Activated naive CD4-positive, alpha-beta T cell treated with anti-CD3 and anti-CD28 coated beads, Interleukin-2, amount 50 U/mL, for 72 hours (primary cell): ENCODE measurements around the gene KLB. TPM values are rescaled to one million over a fixed set of nuclear protein-coding genes. Genes with fewer than 3 reads are reported as not detected.
"Not testable (repeated sequence)": the region's sequence is repeated elsewhere in the genome, so short reads cannot be mapped to it uniquely, and the experiment has no call there.

Source experiments
- ATAC-seq, 2 donors: fragments of 150-1000 bp; cut with Tn5 transposase; 2 replicates each; pipeline ENCODE4 v1.10.0; 2021; ENCODE audit warnings: mild to moderate bottlenecking in 2 of 2, moderate library complexity in 2 of 2
- DNase-seq, 2 donors: peaks; one replicate each; pipeline ENCODE4 v3.0.0; 2021 to 2022; ENCODE audit warnings: low spot score in 2 of 2
- H3K27ac Mint-ChIP-seq, 2 donors: one replicate each; pipeline ENCODE4 v1.8.0; 2022; ENCODE audit warnings: mild to moderate bottlenecking in 2 of 2, mixed read lengths in 2 of 2
- H3K36me3 Mint-ChIP-seq, 2 donors: one replicate each; pipeline ENCODE4 v1.8.0; 2022; ENCODE audit warnings: mixed read lengths in 2 of 2
- H3K9me3 Mint-ChIP-seq, 2 donors: one replicate each; pipeline ENCODE4 v1.8.0; 2022; ENCODE audit warnings: mixed read lengths in 2 of 2
- total RNA-seq, 2 donors: library from RNA; stranded (reverse); gene quantifications; one replicate each; pipeline ENCODE4 v1.2.3, GENCODE V29; 2022

KLB gene
- total RNA-seq, 2 donors from 2014 or later, result not detected

DNA sequence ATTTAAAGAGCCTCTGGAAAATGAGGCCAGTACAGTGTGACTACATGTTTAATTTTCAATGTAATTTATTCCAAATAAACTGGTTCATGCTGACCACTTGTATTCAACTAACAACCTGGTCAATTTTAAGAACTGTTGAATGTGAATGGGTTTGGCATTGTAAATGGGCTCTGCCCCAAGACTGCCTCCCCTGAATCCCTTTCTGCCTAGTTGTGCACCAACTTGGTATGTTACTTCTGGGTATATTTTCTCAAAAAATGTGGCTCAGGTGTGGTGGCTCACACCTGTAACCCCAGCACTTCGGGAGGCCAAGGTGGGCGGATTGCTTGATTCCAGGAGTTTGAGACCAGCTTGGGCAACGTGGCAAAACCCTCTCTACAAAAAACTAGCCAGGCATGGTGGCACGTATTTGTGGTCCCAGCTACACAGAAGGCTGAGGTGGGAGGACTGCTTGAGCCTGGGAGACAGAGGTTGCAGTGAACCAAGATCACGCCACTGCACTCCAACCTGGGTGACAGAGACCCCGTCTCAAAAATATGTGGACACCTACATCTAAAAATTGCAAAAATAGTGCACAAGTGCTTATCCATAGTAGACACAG, 44.8 kb downstream of the KLB start:
- H3K36me3 Mint-ChIP-seq, result peaks cover 28 to 47% of the 10 kb centered on the region in 2 donors
- no peaks in the 10 kb centered on the region for H3K9me3 Mint-ChIP-seq
- peak overlapping the region; percentile 41 to 86 for H3K27ac Mint-ChIP-seq
- DNase-seq, result no peak
- ATAC-seq, result no peak

- Mint-ChIP-seq H3K27ac (peak overlapping the region; percentile 41 to 86), H3K9me3 (no peaks in the 10 kb centered on the region), H3K36me3 (peaks cover 36 to 55% of the 10 kb centered on the region in 2 donors)
Observed at GRCh38 chr4:39452153-39452859, 45.6 kb downstream of the KLB start.

GRCh38 chr4:39452860-39453587, 46.3 kb downstream of the KLB start:
- DNase-seq, result no peak
- H3K9me3 Mint-ChIP-seq, result no peaks in the 10 kb centered on the region
- H3K36me3 Mint-ChIP-seq, result peaks cover 43 to 62% of the 10 kb centered on the region in 2 donors
- peak overlapping the region in 1 of 2 donors; percentile 41 for H3K27ac Mint-ChIP-seq
- ATAC-seq, result peak in 1 of 2 donors; percentile 20

More at GRCh38 chr4:39452153-39452859, 45.6 kb downstream of the KLB start:
- ATAC-seq (no peak), DNase-seq (no peak)

DNA sequence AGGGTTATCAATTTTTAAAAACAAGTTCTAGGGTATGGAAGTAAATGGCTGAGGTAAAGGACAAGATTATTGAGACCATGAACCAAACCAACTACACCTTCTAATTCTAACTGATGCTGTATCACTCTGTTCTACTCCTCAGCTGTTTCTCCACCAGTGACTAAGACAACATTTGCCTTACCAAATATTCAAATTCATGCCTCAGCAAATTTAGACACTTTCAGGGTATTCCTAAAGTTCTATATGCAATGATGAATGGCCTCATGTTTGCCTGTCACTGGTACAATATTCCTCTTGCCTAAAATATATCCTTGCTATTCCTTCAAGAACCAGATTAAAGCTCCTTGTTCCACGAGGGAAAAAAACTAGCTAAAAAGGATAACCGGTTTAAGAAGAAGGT, 47.0 kb downstream of the KLB start:
- peak overlapping the region in 1 of 2 donors; percentile 65 for H3K27ac Mint-ChIP-seq
- no peaks in the 10 kb centered on the region for H3K9me3 Mint-ChIP-seq
- H3K36me3 Mint-ChIP-seq, result peaks cover 51 to 69% of the 10 kb centered on the region in 2 donors
- DNase-seq (no peak), ATAC-seq (no peak)

- Mint-ChIP-seq H3K9me3 (no peaks in the 10 kb centered on the region), H3K36me3 (peaks cover 56 to 77% of the 10 kb centered on the region in 2 donors), H3K27ac (peak overlapping the region in 1 of 2 donors; percentile 44)
- no peak for DNase-seq
- ATAC-seq, result no peak
Observed at GRCh38 chr4:39455486-39455885, 48.8 kb downstream of the KLB start.

DNA sequence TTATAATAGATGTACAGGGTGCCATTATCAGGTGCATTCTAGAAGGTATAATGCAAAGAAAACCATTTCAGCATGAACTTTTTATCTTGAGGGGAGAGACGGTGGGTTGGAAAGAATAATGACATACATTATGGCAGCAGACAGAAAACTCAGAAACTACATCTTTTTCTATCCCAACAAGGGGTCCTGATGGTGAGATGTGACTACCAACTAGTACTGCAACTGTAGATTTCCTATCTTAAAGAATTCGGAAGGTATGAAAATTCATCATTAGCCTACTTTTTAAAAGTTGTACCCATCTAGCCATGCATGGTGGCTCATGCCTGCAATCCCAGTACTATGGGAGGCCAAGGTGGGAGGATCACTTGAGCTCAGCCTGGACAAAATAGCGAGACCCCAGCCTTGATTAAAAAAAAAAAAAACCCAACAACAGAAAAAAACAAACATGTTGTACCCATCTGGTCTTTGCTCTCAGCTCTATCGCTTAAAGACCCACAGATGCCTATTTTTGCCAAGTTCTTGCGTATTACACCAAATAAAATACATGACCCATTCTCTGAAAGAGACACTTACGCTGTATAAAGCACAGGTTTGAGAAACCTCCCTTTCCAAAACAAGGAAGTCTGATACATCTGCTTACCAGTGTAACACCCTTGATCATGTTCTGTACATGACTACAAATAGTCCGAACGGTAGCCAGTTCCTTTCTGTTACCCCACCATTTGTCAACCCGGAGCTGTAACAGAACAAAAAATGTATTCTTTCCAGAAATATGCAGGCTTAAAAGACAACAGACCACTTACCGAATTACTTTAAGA, 50.4 kb downstream of the KLB start:
- ATAC-seq (no peak), DNase-seq (no peak)
- Mint-ChIP-seq H3K9me3 (no peaks in the 10 kb centered on the region), H3K36me3 (peaks cover 51 to 72% of the 10 kb centered on the region in 2 donors), H3K27ac (peak overlapping the region; percentile 99)

GRCh38 chr4:39458161-39458504, 51.4 kb downstream of the KLB start:
- H3K9me3 Mint-ChIP-seq, ATAC-seq, DNase-seq: not testable (repeated sequence)
- peaks cover 42 to 64% of the 10 kb centered on the region in 2 donors for H3K36me3 Mint-ChIP-seq
- peak overlapping the region; percentile 99 for H3K27ac Mint-ChIP-seq

- no peaks in the 10 kb centered on the region for H3K9me3 Mint-ChIP-seq
- DNase-seq (peak; percentile 88 to 95), ATAC-seq (peak; percentile 92 to 93)
- H3K36me3 Mint-ChIP-seq, result peaks cover 36 to 64% of the 10 kb centered on the region in 2 donors
- peak within 1 kb of the TSS; percentile 99 for H3K27ac Mint-ChIP-seq
Observed at GRCh38 chr4:39458505-39459300, 52.0 kb downstream of the KLB start, which contains the start of the genes LIAS and RPL9. Gene LIAS (plus strand): TSS chr4:39459056. CDS start chr4:39459118, 62 bp downstream. Gene RPL9 (minus strand): TSS chr4:39458922. CDS start chr4:39458439, 483 bp downstream.

- DNase-seq, result no peak
- Mint-ChIP-seq H3K9me3 (no peaks in the 10 kb centered on the region), H3K27ac (peak overlapping the region in 1 of 2 donors; percentile 6), H3K36me3 (peaks cover 0 to 9% of the 10 kb centered on the region in 2 donors)
- ATAC-seq, result peak; percentile 40 to 76
Observed at GRCh38 chr4:39464886-39465501, 58.3 kb downstream of the KLB start.

DNA sequence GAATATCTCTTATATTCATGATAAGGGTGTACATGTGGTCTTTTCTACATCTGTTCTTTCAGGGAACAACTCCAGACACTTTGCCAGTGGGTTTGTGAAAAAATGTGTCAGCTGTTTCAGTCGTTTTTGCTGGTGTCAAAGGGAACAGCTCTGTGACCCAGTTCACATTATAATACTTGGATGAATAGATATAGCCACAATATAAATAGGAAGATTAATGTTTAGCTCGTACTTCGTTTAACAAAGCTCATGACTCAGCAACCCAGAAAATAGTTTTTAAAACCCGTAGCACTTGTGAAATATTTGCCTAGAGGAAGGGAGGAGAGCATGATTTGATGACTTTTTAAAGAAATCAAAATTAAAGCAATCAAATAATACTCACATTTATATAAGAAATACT, 60.0 kb downstream of the KLB start:
- ATAC-seq (no peak), DNase-seq (no peak)
- H3K36me3 Mint-ChIP-seq, result peaks cover 0 to 9% of the 10 kb centered on the region in 2 donors
- peak overlapping the region in 1 of 2 donors; percentile 55 for H3K27ac Mint-ChIP-seq
- no peaks in the 10 kb centered on the region for H3K9me3 Mint-ChIP-seq

DNA sequence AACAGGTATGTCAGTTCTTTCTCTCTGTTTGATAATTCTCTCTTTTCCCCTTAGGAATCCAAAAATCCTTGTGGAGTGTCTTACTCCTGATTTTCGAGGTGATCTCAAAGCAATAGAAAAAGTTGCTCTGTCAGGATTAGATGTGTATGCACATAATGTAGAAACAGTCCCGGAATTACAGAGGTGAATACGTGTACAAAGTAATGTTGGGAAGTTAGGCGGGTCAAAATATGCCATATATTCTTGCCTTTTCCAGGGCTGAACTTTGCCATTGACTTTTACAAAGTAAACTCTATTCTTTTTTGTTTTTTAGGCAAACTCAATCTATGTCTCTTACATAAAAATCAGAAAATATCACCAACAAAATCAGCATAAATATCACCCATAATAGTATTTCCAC, 60.7 kb downstream of the KLB start:
- Mint-ChIP-seq H3K27ac (no peak overlapping the region), H3K9me3 (no peaks in the 10 kb centered on the region), H3K36me3 (peaks cover 0 to 9% of the 10 kb centered on the region in 2 donors)
- no peak for ATAC-seq
- DNase-seq, result no peak

DNA sequence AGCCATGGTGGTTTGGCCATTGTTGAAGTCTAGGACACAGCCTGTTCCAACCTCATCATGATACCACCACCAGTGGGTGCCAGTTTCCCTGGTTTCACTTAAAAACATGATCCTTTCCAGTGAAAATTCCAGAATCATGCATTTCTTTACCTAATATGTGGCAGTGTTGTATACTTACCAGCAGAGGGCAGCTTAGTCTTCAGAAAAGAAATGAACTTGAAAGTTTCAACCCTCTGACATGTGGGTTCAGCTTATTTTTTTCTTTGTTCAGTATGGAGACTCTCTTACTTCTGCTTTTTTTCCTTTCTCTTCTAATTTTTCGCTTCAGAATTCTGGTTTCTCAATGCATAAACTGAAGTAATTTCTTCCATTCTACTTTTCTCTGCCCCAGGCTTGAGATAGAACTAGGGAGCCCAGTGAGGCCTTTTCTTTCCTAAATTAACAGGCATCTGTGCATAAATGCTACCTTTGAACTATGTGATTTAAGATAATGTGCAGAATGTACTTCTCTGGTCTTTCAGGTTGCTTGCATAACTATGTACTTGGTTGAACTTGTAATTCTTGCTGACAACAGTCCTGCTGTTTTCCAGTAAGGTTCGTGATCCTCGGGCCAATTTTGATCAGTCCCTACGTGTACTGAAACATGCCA, 62.8 kb downstream of the KLB start:
- DNase-seq (no peak), ATAC-seq (peak; percentile 52 to 58)
- Mint-ChIP-seq H3K9me3 (no peaks in the 10 kb centered on the region), H3K27ac (peak overlapping the region in 1 of 2 donors; percentile 74), H3K36me3 (no peaks in the 10 kb centered on the region)

DNA sequence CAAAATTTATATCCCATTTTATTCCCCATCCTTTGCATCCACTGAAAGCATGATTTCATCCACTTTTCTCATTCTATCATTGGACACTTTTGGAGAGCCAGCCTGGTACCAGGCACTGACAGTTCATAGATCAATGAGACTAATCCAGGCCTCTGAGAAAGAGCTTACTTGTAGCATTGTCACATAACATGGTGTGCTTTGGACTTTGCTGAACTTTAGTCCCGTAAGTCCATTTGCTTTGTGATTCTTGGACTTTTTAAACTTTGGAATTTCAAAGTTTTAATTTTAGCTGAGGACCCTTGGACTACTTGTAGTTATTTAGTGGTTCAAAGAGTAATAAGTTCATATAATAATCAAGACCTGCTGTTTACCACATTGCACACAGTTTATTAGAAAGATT, 63.7 kb downstream of the KLB start:
- ATAC-seq, result no peak
- H3K9me3 Mint-ChIP-seq, result no peaks in the 10 kb centered on the region
- no peaks in the 10 kb centered on the region for H3K36me3 Mint-ChIP-seq
- H3K27ac Mint-ChIP-seq, result no peak overlapping the region
- DNase-seq, result no peak

DNA sequence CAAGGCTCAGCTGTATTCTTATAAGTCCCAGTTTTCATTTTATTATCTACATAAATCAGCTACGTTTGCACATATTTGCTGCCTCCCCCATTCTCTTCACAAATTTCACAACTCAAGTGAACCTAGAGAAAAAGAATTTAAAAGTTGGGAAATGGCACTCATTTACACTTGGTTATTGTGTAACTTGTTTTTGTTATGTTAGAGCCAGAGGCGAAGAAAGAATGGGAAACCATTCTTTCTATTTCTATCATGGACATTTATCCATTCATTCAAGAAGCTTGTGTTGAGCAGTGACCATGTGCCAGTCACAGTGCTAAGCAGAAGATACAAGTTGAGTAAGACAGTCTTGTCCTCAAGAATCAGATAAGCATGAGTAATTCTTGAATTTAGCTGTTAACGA, 65.7 kb downstream of the KLB start:
- Mint-ChIP-seq H3K27ac (no peak overlapping the region), H3K9me3 (no peaks in the 10 kb centered on the region), H3K36me3 (no peaks in the 10 kb centered on the region)
- DNase-seq (no peak), ATAC-seq (no peak)
